Subcutaneous adipose tissue (tissue), 4 donors: ENCODE measurements around the gene NFIL3. TPM values are rescaled to one million over a fixed set of nuclear protein-coding genes. Genes with fewer than 3 reads are reported as not detected.

Experiments
- CTCF ChIP-seq: fragments of 450-650 bp; IDR thresholded peaks from one replicate; pipeline ENCODE4 v1.5.1; 2016; ENCODE audit warnings: low read depth, mild to moderate bottlenecking, control low read depth, antibody characterized with exemption, moderate library complexity
- total RNA-seq, 4 donors: library from RNA; depleted of rRNA; stranded (reverse); fragments of >200 nt; gene quantifications; one replicate each; pipeline ENCODE4 v1.1.0, GENCODE V29; 2016

The NFIL3 gene
- total RNA-seq, 4 donors from 2014 or later, result 45.2 to 146 (median 83.9) TPM

- no peak for TF ChIP-seq CTCF
Observed at GRCh38 chr9:91359734-91360470, 63.7 kb downstream of the NFIL3 start.

- no peak for TF ChIP-seq CTCF
Observed at GRCh38 chr9:91359083-91359482, 64.5 kb downstream of the NFIL3 start.

Other genes with a start within 250 kb of the NFIL3 start
- 10 to 100 TPM; 23.5 to 50.7 (median 39.9) TPM for gene AUH, start 61.9 kb downstream of the NFIL3 start, total RNA-seq